Spleen (tissue), 11 donors: ENCODE data around the gene ITGBL1. TPM values are rescaled to one million over a fixed set of nuclear protein-coding genes. Genes with fewer than 3 reads are reported as not detected.

Source experiments
- DNase-seq: peaks from one replicate; pipeline ENCODE4 v3.0.0-alpha.2; 2020
- H3K27ac ChIP-seq, 8 donors: fragments of 200-600 bp; sonication (generic) in 7 of 8; 1 replicate in 4 of 8; 2 replicates in 4 of 8; pipeline versions ENCODE4 v1.5.0 to v1.8.0; 2016 to 2021; ENCODE audit warnings: inconsistent platforms in 4 of 8, mild to moderate bottlenecking in 4 of 8, moderate library complexity in 1 of 8
- H3K27me3 ChIP-seq, 7 donors: fragments of 200-600 bp; sonication (generic) in 6 of 7; replicated peaks in 1 of 7; 1 replicate in 4 of 7; 2 replicates in 3 of 7; pipeline versions ENCODE4 v1.5.0 to v1.8.0; 2016 to 2021; ENCODE audit warnings: inconsistent platforms in 3 of 7, mild to moderate bottlenecking in 1 of 7
- H3K36me3 ChIP-seq, 6 donors: fragments of 200-600 bp; sonication (generic) in 5 of 6; 1 replicate in 4 of 6; 2 replicates in 2 of 6; pipeline versions ENCODE4 v1.5.0 to v1.8.0; 2016 to 2021; ENCODE audit warnings: inconsistent platforms in 2 of 6
- H3K4me1 ChIP-seq, 6 donors: fragments of 200-600 bp; sonication (generic) in 5 of 6; 1 replicate in 3 of 6; 2 replicates in 3 of 6; pipeline versions ENCODE4 v1.5.0 to v1.8.0; 2016 to 2021; ENCODE audit warnings: inconsistent platforms in 3 of 6
- H3K4me3 ChIP-seq, 8 donors: fragments of 200-600 bp; sonication (generic) in 7 of 8; 1 replicate in 4 of 8; 2 replicates in 4 of 8; pipeline versions ENCODE4 v1.5.0 to v1.8.0; 2016 to 2021; ENCODE audit warnings: inconsistent platforms in 4 of 8, mild to moderate bottlenecking in 4 of 8, moderate library complexity in 2 of 8
- H3K9me3 ChIP-seq, 8 donors: fragments of 200-600 bp; sonication (generic) in 7 of 8; 1 replicate in 4 of 8; 2 replicates in 4 of 8; pipeline versions ENCODE4 v1.5.0 to v1.8.0; 2016 to 2021; ENCODE audit warnings: inconsistent platforms in 4 of 8
- POLR2A ChIP-seq, 3 donors: fragments of 450-650 bp; IDR thresholded peaks; one replicate each; pipeline ENCODE4 v1.5.1; 2017; ENCODE audit warnings: antibody characterized with exemption in 3 of 3, mild to moderate bottlenecking in 1 of 3
- POLR2AphosphoS5 ChIP-seq, 3 donors: sonication (generic); formaldehyde crosslinking; IDR thresholded peaks; one replicate each; pipeline ENCODE4 v1.5.1; 2017; ENCODE audit warnings: antibody characterized with exemption in 3 of 3
- WGBS, 5 donors: extraction: QIAGEN DNeasy Blood & Tissue Kit in 3 of 5; methylation state at CpG; one replicate each; pipeline versions ENCODE4 v1.1.5 to v1.1.7; 2013 to 2018; 5-methylcytosine and 5-hydroxymethylcytosine counted together
- intact Hi-C: fragments of 100-400 bp; cut with DNase I; formaldehyde crosslinking; loops from one replicate; pipeline ENCODE4 v1.15.0; 2023; ENCODE audit warnings: low total_unique reads
- polyA plus RNA-seq, 3 donors: library from polyadenylated mRNA; stranded (reverse); fragments of 200-250 nt; gene quantifications; one replicate each; pipeline ENCODE4 v1.2.1, GENCODE V29; 2013
- total RNA-seq, 7 donors: library from RNA; depleted of rRNA in 3 of 7; stranded (reverse); fragments of >200 nt in 3 of 7; fragmentation: NEBNext Ultra II Directional in 4 of 7; extraction: Animal tissue kit (Norgen Biotek cat#: 25700) in 4 of 7; gene quantifications; one replicate each; pipeline versions ENCODE4 v1.1.0 to v1.2.1, GENCODE V29; 2016 to 2021
- TF ChIP-seq, protein P1 (sequence below), 11 experiments: fragments of 200-600 bp in 7 of 11; fragments of 450-650 bp in 4 of 11; sonication (generic) in 4 of 11; IDR thresholded peaks in 8 of 11; conservative IDR thresholded peaks in 3 of 11; 1 replicate in 7 of 11; 2 replicates in 4 of 11; pipeline versions ENCODE4 v1.4.0 to v1.8.0; 2016 to 2021; ENCODE audit warnings: antibody characterized with exemption in 11 of 11, inconsistent platforms in 4 of 11, mild to moderate bottlenecking in 1 of 11
- donor health status: healthy with polysubstance abuse.
- donor health status: DM: no; HTN: no; CAD: no; lungs with moderate emphysema.
- donor health status: DM: no; HTN: no; CAD: no.
- donor health status: Bipolar disorder and iron deficiency.
- donor health status: healthy.
- donor health status: DM: no; HTN: no; CAD: no.
- donor health status: DM: yes; HTN: yes; CAD: no.

ITGBL1 gene
- total and polyA plus RNA-seq, 10 donors, result 0.48 to 1.6 (median 0.97) TPM; not detected in 1

DNA sequence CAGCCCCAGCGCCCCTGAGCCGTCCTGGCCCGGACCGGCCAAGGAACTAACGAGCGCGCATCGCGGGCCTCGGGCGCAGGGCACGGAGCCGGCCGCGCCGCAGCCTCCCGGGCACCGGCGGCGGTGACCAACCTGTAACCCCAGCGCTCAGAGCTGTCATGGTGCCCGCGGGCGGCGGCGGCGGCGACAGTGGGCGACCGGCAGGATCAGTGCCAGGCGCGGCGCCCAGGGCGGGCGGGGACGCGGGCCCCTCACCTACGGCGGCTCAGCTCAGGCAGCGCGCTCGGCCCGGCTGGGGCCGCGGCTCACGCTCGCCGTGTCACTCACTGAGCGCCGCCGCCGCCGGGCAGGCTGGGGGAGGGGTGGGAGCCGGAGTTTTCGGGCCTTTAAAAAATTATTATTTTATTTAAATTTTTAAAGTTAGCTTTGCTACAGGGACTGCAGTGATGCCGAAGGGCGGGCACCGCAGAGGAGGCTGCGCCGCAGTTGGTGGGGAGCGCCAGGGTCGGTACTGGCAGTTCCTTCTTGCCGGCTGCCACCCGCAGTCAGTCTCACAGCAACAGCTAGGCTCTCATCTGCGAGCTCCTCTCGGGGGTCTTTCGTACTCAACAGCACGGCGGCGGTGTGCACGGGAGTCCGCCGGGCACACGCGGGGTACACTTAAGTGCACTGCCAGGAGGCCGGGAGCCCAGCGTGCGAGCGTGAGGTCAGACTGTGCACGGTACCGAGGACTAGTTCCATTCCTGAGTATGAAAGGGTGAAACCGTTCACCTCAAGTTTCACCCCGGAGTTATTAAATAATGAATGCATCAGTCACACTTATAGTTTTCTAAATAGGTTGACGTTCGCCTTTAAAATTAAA is 36.1 kb upstream of the ITGBL1 start, which contains the start of gene NALCN:
Gene NALCN (minus strand): TSS at position 328 of the 862 bp plus-strand sequence. CDS start 17,382 bp downstream, outside the sequence.
- no peaks in the 10 kb centered on the region for H3K9me3 ChIP-seq
- H3K4me1 ChIP-seq, result peaks cover 0 to 17% (median 6%) of the 10 kb centered on the region in 6 donors
- WGBS, 5 donors, result 3 to 7% (median 4%) methylated on average over 63 to 85 of the region's 85 CpGs
- H3K36me3 ChIP-seq, result no peaks in the 10 kb centered on the region
- intact Hi-C loops, result no loop called here
- peak within 1 kb of the TSS in 7 of 8 donors; percentile 8 to 60 (median 23) for H3K4me3 ChIP-seq
- H3K27ac ChIP-seq, result no peak within 1 kb of the TSS
- H3K27me3 ChIP-seq, result peaks cover 0 to 55% (median 26%) of the 10 kb centered on the region in 7 donors
- DNase-seq, result no peak
- TF ChIP-seq POLR2AphosphoS5 (IDR thresholded peaks at IDR 0.05) (no peak), POLR2A (IDR thresholded peaks at IDR 0.05) (no peak)
- TF ChIP-seq, protein P1, sequence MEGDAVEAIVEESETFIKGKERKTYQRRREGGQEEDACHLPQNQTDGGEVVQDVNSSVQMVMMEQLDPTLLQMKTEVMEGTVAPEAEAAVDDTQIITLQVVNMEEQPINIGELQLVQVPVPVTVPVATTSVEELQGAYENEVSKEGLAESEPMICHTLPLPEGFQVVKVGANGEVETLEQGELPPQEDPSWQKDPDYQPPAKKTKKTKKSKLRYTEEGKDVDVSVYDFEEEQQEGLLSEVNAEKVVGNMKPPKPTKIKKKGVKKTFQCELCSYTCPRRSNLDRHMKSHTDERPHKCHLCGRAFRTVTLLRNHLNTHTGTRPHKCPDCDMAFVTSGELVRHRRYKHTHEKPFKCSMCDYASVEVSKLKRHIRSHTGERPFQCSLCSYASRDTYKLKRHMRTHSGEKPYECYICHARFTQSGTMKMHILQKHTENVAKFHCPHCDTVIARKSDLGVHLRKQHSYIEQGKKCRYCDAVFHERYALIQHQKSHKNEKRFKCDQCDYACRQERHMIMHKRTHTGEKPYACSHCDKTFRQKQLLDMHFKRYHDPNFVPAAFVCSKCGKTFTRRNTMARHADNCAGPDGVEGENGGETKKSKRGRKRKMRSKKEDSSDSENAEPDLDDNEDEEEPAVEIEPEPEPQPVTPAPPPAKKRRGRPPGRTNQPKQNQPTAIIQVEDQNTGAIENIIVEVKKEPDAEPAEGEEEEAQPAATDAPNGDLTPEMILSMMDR (IDR thresholded peaks at IDR 0.05 in 8 of 11, conservative IDR thresholded peaks at IDR 0.05 in 3 of 11), result no peak

DNA sequence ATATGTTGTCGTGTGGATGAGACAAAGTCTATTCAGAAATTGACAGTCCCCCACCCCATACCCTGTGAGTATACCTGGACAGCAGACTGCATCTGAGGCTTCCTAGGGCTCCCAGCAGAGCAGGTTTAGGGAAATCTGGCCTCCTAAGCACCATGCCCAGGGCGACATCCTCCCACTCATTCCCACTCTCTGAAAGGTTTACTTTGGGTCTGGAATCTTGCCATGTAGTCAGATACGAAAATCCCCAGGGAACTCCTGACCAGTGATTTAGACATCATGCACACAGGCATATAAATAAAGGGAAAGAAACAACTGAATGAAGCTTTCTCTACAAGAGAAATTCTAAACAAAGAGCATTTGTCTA is 35.5 kb upstream of the ITGBL1 start:
- H3K4me1 ChIP-seq, result peaks cover 0 to 17% (median 6%) of the 10 kb centered on the region in 6 donors
- 29 to 39% (median 31%) methylated on average over 3 of the region's 3 CpGs for WGBS, 5 donors
- H3K27ac ChIP-seq, result no peak overlapping the region
- no peaks in the 10 kb centered on the region for H3K36me3 ChIP-seq
- H3K27me3 ChIP-seq, result peaks cover 0 to 55% (median 26%) of the 10 kb centered on the region in 7 donors
- H3K4me3 ChIP-seq, result peak overlapping the region in 1 of 8 donors; percentile 60
- intact Hi-C loops, result no loop called here
- TF ChIP-seq POLR2AphosphoS5 (IDR thresholded peaks at IDR 0.05), result no peak
- TF ChIP-seq, protein P1 (IDR thresholded peaks at IDR 0.05 in 8 of 11, conservative IDR thresholded peaks at IDR 0.05 in 3 of 11), result no peak
- no peak for TF ChIP-seq POLR2A (IDR thresholded peaks at IDR 0.05)
- no peaks in the 10 kb centered on the region for H3K9me3 ChIP-seq
- no peak for DNase-seq

DNA sequence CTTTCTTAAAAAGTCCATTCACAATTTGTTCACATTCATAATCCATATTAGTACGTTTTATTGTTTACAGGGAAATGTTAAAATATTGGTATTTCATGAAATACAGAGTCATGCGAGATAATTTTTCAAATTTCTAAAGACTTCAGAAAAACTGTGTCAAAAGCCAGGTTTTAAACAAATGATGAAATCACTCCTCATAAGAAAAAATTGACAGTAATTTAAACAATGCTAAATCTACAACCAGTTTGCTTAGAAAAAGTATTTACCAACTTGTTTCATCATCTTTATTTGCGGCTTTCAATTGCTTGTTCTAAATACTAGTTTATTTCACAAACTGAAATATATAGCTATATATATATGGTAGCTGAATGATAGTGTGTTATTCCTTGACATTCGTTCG is 35.0 kb upstream of the ITGBL1 start:
- H3K27ac ChIP-seq, result no peak overlapping the region
- H3K27me3 ChIP-seq, result peaks cover 0 to 55% (median 26%) of the 10 kb centered on the region in 7 donors

More for the DNA sequence above, 35.0 kb upstream of the ITGBL1 start:
- Histone ChIP-seq H3K4me1 (peaks cover 0 to 17% (median 6%) of the 10 kb centered on the region in 6 donors), H3K4me3 (no peak overlapping the region), H3K9me3 (no peaks in the 10 kb centered on the region), H3K36me3 (no peaks in the 10 kb centered on the region)
- intact Hi-C loops, result no loop called here
- TF ChIP-seq POLR2A (IDR thresholded peaks at IDR 0.05), result no peak
- TF ChIP-seq, protein P1 (IDR thresholded peaks at IDR 0.05 in 8 of 11, conservative IDR thresholded peaks at IDR 0.05 in 3 of 11), result no peak
- TF ChIP-seq POLR2AphosphoS5 (IDR thresholded peaks at IDR 0.05), result no peak
- no peak for DNase-seq
- WGBS, 5 donors, result 83 to 95% (median 89%) methylated on average over 5 of the region's 5 CpGs
